Thoracic aorta (tissue), 2 donors: Measurements from ENCODE around the gene RAB28. TPM values are rescaled to one million over a fixed set of nuclear protein-coding genes. Genes with fewer than 3 reads are reported as not detected.

Experiments
- ATAC-seq: fragments of 150-250 bp; one replicate; pipeline ENCODE4 v1.8.0; 2017; ENCODE audit warnings: low read depth; ENCODE audit not compliant: insufficient number of reproducible peaks, low FRiP score
- DNase-seq: peaks from one replicate; pipeline ENCODE4 v3.0.0-alpha.2; 2020; ENCODE audit warnings: low spot score
- H3K27ac ChIP-seq, 2 donors: fragments of 200-600 bp; sonication (generic); 1 replicate in 1 of 2; 2 replicates in 1 of 2; pipeline ENCODE4 v1.5.1; 2016; ENCODE audit warnings: mild to moderate bottlenecking in 2 of 2, moderate library complexity in 2 of 2
- H3K27me3 ChIP-seq: fragments of 200-600 bp; sonication (generic); replicated peaks from 2 replicates; pipeline ENCODE4 v1.6.0; 2016; ENCODE audit warnings: mild to moderate bottlenecking; ENCODE audit not compliant: insufficient read depth
- H3K36me3 ChIP-seq: fragments of 200-600 bp; sonication (generic); one replicate; pipeline ENCODE4 v1.5.1; 2016
- H3K4me1 ChIP-seq, 2 donors: fragments of 200-600 bp; sonication (generic); 1 replicate in 1 of 2; 2 replicates in 1 of 2; pipeline versions ENCODE4 v1.5.1 to v1.6.0; 2016; ENCODE audit warnings: low read depth in 2 of 2, mild to moderate bottlenecking in 1 of 2; ENCODE audit not compliant: control insufficient read depth in 1 of 2
- H3K4me3 ChIP-seq: fragments of 200-600 bp; sonication (generic); 2 replicates; pipeline ENCODE4 v1.5.1; 2016; ENCODE audit warnings: mild to moderate bottlenecking
- H3K9me3 ChIP-seq: fragments of 200-600 bp; sonication (generic); 2 replicates; pipeline ENCODE4 v1.5.1; 2016
- CTCF ChIP-seq: fragments of 200-600 bp; sonication (generic); IDR thresholded peaks from one replicate; pipeline ENCODE4 v1.5.1; 2019; ENCODE audit warnings: antibody characterized with exemption
- total RNA-seq, 2 donors: library from RNA; depleted of rRNA; stranded (reverse); fragments of >200 nt; gene quantifications; one replicate each; pipeline versions ENCODE4 v1.1.0 to v1.2.3, GENCODE V29; 2016

The RAB28 gene
- total RNA-seq, 2 donors from 2014 or later, result 17.3 to 24.8 TPM

GRCh38 chr4:13327991-13328390 lies 156.1 kb downstream of the RAB28 start:
- H3K4me3 ChIP-seq, result no peak overlapping the region
- no peaks in the 10 kb centered on the region for H3K36me3 ChIP-seq
- H3K27ac ChIP-seq, result no peak overlapping the region
- no peaks in the 10 kb centered on the region for H3K9me3 ChIP-seq
- ATAC-seq (no peak), DNase-seq (no peak)
- H3K27me3 ChIP-seq, result no peaks in the 10 kb centered on the region
- TF ChIP-seq CTCF, result no peak
- H3K4me1 ChIP-seq, result no peaks in the 10 kb centered on the region

- no peak for TF ChIP-seq CTCF
- DNase-seq, result no peak
- Histone ChIP-seq H3K27me3 (no peaks in the 10 kb centered on the region), H3K4me1 (no peaks in the 10 kb centered on the region), H3K4me3 (no peak overlapping the region), H3K36me3 (no peaks in the 10 kb centered on the region), H3K9me3 (peaks cover 6% of the 10 kb centered on the region), H3K27ac (no peak overlapping the region)
- no peak for ATAC-seq
These were observed 158.4 kb downstream of the RAB28 start for GRCh38 chr4:13325744-13326143.

- Histone ChIP-seq H3K36me3 (no peaks in the 10 kb centered on the region), H3K9me3 (peaks cover 6% of the 10 kb centered on the region), H3K27ac (no peak overlapping the region), H3K4me1 (no peaks in the 10 kb centered on the region), H3K4me3 (no peak overlapping the region), H3K27me3 (no peaks in the 10 kb centered on the region)
- TF ChIP-seq CTCF, result no peak
- ATAC-seq, result no peak
- no peak for DNase-seq
These were observed 160.2 kb downstream of the RAB28 start for GRCh38 chr4:13323921-13324320.

- DNase-seq, result no peak
- no peak overlapping the region for H3K27ac ChIP-seq
These were observed 161.4 kb downstream of the RAB28 start for GRCh38 chr4:13322681-13323101.

More at GRCh38 chr4:13322681-13323101, 161.4 kb downstream of the RAB28 start:
- Histone ChIP-seq H3K27me3 (no peaks in the 10 kb centered on the region), H3K4me3 (no peak overlapping the region), H3K9me3 (peaks cover 6% of the 10 kb centered on the region), H3K36me3 (no peaks in the 10 kb centered on the region), H3K4me1 (no peaks in the 10 kb centered on the region)
- no peak for TF ChIP-seq CTCF
- ATAC-seq, result no peak

Other genes starting within 250 kb of the RAB28 start
- under 1 TPM in 1 of 2 donors, not detected in 1; 0.28 TPM for gene NKX3-2, start 60.2 kb upstream of the RAB28 start, total RNA-seq
- gene BOD1L1, start 143.4 kb upstream of the RAB28 start, total RNA-seq, result 10 to 100 TPM; 25.9 to 53.1 TPM